Measurements from ENCODE around the gene SBNO2. TPM values are rescaled to one million over a fixed set of nuclear protein-coding genes. Genes with fewer than 3 reads are reported as not detected.
A peak's percentile ranks its signal among the peaks of the same experiment; 100 is the strongest.

SBNO2 gene
- total and polyA plus RNA-seq, 9 of the 15 experiments (the other 6 are each of a cell fraction or from before 2014, with no cell fraction given), result 0.01 to 46.2 (median 6.7) TPM

- no peak for TF ChIP-seq UBTF (IDR thresholded peaks at IDR 0.05; ENCODE audit: borderline replicate concordance in 1 of 2, low read depth in 2 of 2, low read length in 2 of 2)
- TF ChIP-seq RFX7 (CRISPR knock-in tag; IDR thresholded peaks at IDR 0.05), result no peak
- TF ChIP-seq HSF4 (CRISPR knock-in tag; IDR thresholded peaks at IDR 0.05; ENCODE audit: borderline replicate concordance), result no peak
- no peak for TF ChIP-seq ZFP30 (CRISPR knock-in tag; IDR thresholded peaks at IDR 0.05; ENCODE audit: borderline replicate concordance)
- peak; percentile 30 for TF ChIP-seq POLR2G (IDR thresholded peaks at IDR 0.05; ENCODE audit: low read depth, low read length)
- TF ChIP-seq FOXA3 (CRISPR knock-in tag; conservative IDR thresholded peaks at IDR 0.05 in 1 of 2, IDR thresholded peaks at IDR 0.05 in 1 of 2), result peak in 1 of 2 experiments; percentile 55; a peak in 1 of 4 replicates
- no peak for TF ChIP-seq TBP (optimal IDR thresholded peaks at IDR 0.05; ENCODE audit: low read depth, low read length)
- no peak for TF ChIP-seq SNIP1 (IDR thresholded peaks at IDR 0.05; ENCODE audit: low read depth)
- TF ChIP-seq ARID2 (IDR thresholded peaks at IDR 0.05), result peak; percentile 42; the same call in 1 of the 2 replicates
- TF ChIP-seq ETS1 (conservative IDR thresholded peaks at IDR 0.05; ENCODE audit: control insufficient read depth, low read depth, low read length), result peak; percentile 53; the same call in 1 of the 2 replicates
- TF ChIP-seq, protein P1, sequence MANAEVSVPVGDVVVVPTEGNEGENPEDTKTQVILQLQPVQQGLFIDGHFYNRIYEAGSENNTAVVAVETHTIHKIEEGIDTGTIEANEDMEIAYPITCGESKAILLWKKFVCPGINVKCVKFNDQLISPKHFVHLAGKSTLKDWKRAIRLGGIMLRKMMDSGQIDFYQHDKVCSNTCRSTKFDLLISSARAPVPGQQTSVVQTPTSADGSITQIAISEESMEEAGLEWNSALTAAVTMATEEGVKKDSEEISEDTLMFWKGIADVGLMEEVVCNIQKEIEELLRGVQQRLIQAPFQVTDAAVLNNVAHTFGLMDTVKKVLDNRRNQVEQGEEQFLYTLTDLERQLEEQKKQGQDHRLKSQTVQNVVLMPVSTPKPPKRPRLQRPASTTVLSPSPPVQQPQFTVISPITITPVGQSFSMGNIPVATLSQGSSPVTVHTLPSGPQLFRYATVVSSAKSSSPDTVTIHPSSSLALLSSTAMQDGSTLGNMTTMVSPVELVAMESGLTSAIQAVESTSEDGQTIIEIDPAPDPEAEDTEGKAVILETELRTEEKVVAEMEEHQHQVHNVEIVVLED (CRISPR knock-in tag; IDR thresholded peaks at IDR 0.05), result no peak
- no peak for TF ChIP-seq HMGXB4 (CRISPR knock-in tag; IDR thresholded peaks at IDR 0.05)
- TF ChIP-seq, protein P2, sequence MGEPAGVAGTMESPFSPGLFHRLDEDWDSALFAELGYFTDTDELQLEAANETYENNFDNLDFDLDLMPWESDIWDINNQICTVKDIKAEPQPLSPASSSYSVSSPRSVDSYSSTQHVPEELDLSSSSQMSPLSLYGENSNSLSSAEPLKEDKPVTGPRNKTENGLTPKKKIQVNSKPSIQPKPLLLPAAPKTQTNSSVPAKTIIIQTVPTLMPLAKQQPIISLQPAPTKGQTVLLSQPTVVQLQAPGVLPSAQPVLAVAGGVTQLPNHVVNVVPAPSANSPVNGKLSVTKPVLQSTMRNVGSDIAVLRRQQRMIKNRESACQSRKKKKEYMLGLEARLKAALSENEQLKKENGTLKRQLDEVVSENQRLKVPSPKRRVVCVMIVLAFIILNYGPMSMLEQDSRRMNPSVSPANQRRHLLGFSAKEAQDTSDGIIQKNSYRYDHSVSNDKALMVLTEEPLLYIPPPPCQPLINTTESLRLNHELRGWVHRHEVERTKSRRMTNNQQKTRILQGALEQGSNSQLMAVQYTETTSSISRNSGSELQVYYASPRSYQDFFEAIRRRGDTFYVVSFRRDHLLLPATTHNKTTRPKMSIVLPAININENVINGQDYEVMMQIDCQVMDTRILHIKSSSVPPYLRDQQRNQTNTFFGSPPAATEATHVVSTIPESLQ (CRISPR knock-in tag; IDR thresholded peaks at IDR 0.05), result no peak
- no peak for TF ChIP-seq HNRNPLL (IDR thresholded peaks at IDR 0.05; ENCODE audit: low read depth, low read length, poor library complexity, severe bottlenecking)
- no peak for TF ChIP-seq ZKSCAN3 (CRISPR knock-in tag; IDR thresholded peaks at IDR 0.05)
- TF ChIP-seq, protein P3, sequence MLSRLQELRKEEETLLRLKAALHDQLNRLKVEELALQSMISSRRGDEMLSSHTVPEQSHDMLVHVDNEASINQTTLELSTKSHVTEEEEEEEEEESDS (CRISPR knock-in tag; IDR thresholded peaks at IDR 0.05), result no peak
Observed at GRCh38 chr19:1113030-1113985, 60.8 kb downstream of the SBNO2 start (continued).
